Stimulated activated CD4-positive, alpha-beta T cell treated with anti-CD3 and anti-CD28 coated beads, Interleukin-2, amount 100 ng/mL, for 4 hours (primary cell): ENCODE results near the gene DLL1.
"Not testable (repeated sequence)": the region's sequence is repeated elsewhere in the genome, so short reads cannot be mapped to it uniquely, and the experiment has no call there.

Experiments used
- DNase-seq: peaks from one replicate; pipeline ENCODE4 v3.0.0-alpha.2; 2020; ENCODE audit warnings: low read depth

Gene DLL1

DNA sequence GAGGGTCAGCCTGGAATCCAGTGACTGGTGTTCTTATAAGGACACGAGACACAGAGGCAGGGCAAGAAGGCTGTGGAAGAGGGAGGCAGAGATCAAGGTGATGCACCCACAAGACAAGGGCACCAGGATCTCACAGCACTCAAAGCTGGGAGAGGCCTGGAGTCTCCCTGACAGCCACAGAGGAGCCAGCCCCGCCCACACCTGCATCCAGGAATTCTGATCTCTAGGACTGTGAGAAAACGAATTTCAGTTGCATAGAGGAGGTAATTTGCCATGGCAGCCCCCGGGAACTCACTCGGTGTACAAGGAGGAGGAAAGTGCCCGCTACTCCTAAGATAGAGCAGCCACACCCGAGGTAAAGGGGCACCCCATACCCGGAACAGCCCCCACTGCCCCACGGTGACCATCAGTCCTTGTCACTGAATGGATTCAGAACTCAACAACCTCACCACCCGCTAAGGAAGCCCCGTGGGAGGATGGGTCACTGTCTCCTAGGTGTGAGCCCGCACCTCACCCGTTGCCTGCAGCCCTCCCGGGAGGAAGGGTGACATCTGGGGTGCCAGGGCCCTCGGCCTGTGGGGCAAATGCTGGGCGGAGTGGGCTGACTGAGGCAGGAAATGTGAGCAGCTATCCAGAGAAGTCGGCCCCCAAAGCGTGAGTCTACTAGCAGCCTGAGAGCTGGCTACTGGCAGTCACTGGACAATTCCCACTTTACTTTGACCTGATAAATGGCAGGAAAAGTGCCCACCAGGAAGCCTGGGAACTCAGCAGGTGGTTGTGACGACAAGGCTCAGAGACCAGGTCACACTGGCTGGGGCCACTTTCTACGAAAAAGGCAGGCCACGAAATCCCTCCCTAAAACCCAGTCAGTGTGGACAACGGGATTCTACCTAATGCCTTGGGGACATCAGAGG, 22.4 kb downstream of the DLL1 start:
- DNase-seq, result no peak

DNA sequence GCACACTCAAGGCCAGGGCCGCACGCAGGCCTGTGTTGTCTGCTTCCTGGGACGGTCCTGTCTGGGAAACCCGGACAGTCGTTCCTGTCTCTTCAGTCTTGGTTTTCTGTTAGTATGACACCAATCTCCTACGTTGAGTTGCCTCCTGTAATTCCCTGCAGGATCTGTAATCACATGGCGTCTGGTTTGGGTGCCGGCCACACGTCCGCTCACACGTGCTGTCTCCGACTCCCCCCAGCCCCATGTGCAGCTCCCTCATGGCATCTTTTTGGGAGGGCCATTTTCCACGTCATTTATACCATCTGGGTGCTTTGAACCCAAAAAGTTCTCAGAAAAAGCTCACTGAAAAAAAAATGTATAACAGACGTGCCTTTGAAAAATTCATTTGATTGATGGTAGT, 23.2 kb downstream of the DLL1 start:
- DNase-seq, result no peak

DNA sequence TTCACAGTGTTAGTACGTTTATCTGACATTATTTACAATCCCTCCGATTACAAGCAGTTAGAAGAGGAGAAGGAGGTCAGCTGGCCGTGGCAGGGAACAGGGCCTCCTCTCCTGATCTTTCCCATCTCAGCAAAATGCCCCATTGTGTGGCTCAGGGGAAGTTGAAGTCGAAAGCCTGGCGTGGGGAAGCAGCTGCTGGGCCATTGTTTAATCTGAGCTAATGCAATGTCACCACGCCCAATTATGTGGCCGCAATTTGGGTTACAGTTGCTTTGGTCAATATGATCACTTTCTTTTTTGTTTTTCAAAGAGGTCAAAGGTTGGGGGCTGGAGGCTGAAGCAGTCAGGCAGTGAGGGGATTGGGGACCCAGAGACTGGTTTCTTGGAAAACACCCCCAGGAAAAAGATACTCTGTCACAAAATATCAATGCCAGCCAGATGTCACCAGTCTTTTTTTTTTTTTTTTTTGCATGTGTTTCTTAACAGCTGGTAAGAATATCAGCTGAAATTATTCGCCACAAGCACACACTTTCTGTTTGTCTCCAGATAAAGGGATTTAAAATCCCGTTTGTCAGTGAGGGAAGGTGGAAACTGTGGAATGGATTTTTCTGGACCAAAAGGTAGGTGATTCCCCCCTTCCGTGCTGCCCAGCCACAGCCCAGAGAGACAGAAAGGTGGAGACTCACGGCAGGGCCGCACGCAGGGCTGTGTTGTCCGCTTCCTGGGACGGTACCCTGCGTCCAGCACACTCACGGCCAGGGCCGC, 24.6 kb downstream of the DLL1 start:
- no peak for DNase-seq

DNA sequence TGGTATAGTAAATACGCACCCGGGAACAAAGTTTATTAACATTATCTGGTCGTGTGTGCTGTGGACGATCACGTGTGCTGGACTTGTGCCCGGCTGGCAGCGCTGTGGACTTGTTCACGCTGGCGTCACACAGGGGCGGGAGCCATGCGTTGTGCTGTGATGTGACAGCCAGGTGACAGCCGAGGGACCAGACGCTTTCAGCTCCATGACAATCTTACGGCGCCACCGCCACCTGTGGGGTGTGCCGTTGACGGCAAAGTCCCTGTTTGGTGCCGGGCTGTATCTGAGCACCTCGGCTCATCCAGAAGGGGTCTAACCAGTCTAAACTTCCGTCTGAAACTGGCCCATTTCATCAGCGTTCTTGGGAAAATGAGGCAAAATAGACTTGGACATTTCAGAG, 25.2 kb downstream of the DLL1 start:
- no peak for DNase-seq

DNA sequence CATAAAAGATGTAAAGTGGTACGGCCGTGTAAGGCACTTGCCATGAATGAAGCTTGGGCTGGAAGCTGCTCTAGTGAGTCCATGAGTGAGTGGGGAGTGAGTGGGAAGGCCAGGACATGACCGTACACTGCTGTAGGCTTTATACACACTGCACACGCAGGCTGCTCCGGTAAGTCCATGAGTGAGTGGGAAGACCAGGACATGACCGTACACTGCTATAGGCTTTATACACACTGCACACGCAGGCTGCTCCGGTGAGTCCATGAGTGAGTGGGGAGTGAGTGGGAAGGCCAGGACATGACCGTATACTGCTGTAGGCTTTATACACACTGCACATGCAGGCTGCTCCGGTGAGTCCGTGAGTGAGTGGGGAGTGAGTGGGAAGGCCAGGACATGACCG, 26.2 kb downstream of the DLL1 start:
- not testable (repeated sequence) for DNase-seq

DNA sequence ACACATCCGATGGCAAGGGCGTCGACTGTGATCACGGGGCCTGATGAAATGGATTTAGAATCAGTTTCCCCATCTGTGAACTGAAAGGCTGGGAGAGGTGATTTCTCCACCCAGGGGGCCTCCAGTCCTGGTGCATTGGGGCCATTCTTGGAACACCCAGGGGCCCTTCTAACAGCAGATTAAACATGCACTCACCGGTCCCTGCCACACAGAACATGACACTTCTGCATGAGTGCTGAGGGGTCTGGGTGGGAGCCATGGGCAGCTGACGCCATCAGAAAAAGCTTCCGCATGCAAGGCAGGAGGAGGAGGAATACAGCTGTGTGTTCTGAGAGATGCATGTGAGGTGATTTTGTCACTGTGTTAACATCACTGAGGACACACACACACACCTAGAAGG, 26.8 kb downstream of the DLL1 start:
- no peak for DNase-seq

DNA sequence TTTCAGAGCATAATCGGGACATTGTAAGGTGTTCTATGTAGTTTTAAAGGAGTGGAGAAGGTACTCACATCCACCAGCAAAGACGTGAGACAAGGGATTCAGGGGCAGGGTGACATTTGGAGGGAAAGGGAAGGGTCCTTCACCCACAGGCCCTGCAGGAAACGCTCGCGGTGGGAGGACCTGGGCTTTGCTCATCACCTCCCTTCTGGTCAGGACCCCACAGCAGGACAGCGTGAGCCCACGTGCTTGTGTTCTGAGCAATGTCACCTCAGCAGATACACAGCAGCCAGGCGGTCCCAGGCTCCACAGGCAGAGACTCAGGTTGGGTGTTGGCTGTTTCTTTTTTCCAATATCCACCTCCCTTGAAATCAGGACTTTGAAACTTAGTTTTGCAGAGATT, 27.5 kb downstream of the DLL1 start:
- DNase-seq, result no peak

DNA sequence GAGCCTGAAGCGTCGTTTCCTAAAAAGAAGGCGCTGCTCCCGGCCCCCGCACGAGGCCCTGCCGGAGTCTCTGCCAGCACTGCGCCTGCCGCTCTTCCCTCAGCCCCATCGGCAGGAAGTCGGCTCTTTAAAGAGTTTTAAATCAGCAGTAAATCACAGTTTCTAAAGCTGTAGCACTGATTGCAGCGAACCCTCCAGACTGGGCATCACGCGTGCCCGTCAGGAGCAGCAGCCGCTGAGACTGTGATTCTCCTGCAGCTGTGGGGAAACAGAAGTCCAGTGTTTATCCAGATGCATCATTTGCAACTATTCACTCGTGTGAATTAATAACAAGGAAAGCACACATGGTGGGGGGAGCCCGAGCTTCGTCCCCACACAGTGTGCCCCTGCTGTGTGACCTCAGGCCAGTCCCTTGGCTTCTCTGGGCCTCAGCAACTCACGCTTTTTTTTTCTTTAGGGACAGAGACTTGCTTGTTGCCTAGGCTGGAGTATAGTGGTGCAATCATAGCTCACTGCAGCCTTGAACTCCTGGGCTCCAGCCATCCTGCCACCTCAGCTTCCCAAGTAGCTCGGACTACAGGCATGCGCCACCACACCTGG, 28.3 kb downstream of the DLL1 start:
- no peak for DNase-seq

DNA sequence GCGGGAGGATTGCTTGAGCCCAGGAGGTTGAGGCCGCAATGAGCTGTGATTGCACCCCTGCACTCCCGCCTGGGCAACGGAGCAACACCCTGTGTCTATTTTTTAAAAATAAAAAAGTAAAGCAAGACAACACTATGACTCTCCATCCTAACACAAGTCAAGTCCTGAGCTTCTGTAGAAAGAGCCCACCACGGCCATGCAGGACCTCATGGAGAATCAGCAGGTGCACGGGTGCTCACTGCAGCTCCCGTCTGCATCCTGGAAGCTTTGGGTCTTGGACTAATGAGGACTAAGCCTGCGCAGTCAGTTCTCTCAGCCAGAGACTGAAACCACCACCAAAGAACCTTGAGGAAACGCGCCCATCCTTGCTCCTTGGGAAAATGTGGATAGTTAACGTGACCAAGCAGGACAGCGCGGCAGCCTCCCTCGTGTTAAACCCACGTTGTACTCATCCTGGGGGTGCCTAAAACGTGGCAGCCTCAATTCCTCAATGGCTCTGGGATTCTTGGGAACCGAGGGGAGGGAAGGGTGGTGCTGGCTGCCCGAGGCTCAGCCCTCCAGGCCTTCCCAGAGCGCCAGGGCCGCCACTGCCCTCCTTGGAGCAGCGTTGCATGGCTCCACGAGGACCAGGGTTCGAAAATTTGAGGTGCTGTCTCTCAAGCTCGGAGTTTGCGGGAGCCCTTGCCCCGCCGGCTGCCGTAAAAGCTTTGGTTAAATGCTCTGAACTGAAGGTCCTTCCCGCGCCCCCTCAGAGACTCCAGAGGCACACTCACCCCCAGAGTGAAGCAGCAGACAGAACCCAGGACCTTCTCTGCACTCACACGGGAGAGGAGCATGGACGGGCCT, 29.0 kb downstream of the DLL1 start:
- no peak for DNase-seq

DNA sequence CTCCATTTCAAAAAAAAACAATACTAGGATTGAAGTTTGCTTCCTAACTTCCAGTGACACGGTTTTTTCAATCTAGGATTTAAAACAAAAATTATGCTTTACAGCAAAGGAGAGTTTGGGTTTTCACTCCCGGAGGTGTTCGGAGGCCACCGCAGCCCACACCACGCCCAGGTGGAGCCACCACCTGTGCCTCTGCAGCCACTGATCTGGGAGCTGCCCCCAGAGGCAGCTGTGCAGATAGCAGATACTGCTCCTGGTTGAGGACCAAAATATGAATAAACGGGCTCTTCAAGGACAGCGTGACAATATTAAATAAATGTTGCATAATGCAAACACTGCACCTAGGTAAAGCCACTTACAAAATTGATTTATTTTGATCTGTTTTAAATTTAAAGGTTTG, 30.2 kb downstream of the DLL1 start:
- DNase-seq, result no peak

DNA sequence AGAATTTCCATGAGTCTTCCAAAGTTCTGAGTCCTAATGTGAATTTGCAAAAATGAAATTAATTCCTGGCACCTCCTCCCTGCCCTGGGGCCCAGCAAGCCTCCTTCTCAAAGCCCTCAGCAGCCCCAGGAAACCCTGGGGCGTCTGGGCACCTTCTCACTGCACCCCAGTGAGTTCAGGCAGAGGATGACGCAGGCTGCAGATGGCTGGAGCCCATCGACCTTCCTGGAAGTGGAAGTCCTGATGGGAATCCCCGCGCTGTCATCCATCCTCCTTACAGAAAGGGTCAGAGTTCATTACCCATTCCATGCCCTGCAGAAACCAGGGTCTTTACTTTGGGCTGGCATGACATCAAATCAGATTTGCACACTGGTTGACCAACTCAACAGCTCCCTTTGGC, 31.6 kb downstream of the DLL1 start:
- DNase-seq, result no peak

DNA sequence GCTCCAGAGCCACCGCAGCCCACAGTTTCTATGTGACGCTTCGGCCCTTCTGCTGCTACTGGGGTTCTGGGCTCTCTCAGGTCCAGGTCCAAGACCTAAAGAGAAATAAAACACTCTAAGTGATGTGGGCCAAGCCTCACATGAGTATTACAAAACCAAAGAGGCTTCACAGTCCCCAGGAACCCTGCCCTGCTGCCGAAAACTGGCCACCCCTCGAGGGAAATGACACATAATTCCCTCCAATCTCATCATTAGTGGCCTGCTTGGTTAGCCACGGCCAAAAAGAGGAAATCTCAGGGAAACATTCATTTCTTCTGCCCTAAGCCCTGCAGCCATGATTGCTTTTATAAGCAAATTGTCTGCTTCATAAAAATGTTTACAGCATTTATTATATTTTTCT, 32.5 kb downstream of the DLL1 start:
- no peak for DNase-seq

DNA sequence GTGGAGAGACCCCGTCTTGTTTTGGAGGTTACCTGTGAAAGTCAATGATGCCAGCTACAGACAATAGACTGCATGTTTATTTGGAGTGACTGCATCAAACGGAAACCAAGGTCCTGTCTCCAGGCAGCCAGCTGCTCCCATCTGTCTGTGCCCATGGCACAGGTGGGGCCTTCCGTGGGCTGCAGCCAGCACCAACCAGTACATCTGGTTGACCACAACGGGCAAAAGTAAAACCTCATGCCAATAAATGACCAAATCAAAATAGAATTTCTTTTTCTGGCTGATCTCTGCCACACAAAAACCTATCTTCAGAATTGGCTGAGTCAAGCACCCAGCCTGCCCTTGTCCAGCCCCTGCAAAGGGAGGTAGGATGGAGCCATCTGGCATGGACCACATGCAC, 33.5 kb downstream of the DLL1 start:
- no peak for DNase-seq

DNA sequence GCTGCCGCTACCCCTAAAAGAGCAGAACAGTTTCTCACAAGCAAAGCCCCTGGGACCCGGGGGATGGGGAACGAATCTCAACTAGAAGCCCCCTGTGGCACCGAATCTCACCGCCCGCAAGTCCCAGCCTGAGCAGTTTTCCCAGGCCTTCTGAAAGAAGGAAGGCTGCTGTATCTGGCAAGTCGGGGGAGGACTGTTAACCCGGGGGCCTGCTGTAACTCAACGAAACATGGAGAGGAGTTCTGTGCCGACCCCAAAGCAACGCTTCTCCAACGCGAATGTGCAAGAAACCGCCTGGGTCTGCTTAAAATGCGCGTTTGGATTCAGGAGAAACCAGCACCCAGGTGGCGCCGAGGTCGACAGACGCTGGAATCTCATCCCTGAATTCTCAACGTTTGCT, 34.2 kb downstream of the DLL1 start:
- DNase-seq, result no peak

DNA sequence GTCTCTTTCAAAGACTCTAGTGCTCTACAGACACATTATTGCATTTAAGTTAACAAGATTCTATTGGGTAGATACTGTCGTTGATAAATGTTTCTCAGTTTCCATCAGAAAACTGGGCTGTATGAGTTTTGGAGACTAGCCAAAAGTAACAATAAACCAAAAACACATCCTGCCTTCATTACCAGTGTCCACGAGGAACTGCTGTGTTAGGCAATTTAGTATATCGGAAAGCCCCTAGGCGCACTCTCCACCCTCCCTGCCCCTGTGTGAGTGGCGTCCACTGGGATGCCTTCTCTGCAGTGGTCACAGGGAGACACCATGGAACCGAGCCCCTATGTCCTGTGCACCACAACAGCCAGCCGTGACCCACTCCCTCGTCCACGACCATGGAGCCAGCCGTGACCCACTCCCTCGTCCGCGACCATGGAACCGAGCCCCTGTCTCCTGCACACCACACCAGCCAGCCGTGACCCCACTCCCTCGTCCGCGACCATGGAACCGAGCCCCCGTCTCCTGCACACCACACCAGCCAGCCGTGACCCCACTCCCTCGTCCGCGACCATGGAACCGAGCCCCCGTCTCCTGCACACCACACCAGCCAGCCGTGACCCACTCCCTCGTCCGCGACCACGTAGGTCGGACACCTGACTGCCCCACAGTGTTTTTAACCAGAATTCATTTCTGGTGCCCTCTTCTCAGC, 35.3 kb downstream of the DLL1 start:
- no peak for DNase-seq

DNA sequence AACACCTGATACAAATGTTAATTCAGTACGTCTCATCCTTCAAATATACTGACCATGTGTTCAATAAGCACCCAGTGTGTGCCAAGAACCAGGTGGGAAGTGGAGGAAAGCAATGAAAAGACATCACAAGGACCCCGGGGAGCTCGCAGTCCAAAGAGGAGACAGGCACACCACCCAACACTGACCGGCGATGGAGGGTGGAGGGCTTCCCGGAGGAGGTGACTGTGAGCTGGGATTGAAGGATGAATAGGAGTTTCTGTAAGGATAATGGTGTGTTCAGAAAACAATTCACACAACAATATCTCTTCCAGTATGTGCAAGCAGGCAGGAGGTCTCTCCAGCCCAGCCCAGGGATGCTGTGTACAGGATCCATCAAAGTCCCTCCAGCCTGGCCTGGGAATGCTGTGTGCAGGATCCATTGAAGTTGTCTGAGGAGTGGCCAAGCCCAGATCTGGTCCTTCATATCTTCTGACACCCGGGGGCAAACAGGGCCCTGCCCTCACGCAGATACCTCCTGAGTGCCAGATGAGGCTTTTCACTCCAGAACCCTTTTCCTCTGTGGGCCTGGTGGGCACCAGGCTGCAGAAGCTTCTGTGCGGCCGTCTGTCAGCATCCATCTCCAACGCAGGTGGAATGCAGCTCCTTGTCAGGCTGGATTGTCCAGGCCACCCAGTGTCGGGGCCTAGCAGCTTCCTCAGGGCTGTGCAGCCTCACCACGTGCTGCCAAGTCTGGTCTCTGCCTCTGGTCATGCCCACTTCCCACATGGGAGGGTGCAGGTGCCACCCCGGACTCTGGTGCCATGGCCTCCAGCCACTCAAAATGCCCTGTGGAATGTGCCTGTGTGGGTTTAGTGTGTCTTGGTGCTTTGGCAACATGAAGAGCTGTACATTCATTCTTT, 36.3 kb downstream of the DLL1 start:
- DNase-seq, result no peak

DNA sequence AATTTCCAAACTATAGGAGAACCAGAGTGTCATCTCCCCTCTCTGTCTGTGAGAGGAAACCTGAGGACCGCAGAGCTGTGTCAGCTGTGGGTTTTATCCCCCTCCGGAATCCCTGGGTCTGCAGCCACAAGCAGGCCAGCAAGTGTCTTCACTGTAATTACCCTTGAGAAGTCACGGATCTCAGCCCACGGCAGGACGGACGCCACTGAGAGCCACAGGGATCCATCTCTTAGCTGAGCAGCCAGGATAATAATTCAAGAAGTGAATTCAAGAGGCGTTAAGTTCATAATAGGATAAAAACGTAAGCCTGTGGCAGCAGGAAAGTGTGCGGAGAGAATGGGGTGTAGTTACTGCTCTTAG, 37.0 kb downstream of the DLL1 start:
- DNase-seq, result no peak

DNA sequence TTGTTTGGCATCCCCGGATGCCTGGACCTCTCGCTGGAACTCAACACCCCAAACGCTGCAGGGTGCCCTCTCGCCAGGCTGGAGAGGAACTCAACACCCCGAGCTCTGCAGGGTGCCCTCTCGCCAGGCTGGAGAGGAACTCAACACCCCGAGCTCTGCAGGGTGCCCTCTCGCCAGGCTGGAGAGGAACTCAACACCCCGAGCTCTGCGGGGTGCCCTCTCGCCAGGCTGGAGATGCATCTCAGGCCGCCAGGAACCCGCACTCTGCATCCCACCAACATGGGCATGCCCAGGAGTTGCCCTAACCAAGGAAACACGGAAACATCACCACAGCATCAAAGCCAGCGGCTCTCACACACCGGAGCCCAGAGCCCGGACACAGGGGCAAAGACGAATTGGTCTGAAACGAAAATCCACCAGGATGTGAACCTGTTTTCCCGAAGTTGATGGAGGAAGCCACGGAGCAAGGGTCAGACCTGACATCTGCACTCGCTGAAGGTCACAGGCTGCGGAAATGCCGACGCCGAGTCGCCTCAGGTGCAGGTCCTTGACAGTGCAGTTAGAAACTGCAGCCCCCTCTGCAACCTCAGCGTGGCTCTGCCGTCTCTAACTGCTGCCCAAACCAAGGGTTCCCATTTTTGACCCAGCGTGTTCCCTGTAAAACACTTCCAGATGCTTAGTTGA, 37.5 kb downstream of the DLL1 start:
- DNase-seq, result no peak

DNA sequence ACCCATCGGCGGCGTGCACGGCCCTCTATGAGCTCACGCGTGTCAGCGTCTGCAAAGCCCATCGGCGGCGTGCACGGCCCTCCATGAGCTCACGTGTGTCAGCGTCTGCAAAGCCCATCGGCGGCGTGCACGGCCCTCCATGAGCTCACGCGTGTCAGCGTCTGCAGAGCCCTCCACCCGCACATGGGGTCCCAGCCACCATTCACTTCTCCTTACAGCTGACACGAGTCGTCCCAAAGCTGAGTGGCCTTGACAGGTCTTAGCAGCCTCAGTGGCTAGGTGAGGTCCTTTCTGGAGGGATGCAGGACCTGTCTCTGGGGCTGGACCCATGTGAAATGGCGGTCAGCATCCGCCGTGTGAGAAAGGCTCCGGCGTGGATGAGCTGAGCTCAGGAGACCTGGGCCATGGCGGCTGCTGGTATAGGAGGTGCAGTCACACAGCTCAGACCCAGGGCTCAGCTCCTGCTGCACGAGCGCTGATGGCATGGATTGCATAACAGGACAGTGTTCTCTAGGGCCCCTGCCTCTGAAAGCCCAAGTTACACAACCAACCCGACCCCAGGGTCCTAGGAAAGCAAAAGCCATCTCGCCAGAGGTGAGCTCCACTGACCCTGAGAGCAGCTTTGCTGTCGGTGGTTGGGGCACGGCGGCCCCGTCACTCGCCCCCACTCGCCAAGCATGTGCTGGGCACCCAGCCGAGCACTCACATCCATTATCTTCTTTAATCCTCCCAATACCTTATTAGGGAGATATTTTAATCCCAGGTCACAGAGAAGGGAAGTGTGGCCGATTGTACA, 38.9 kb downstream of the DLL1 start:
- no peak for DNase-seq
